ENCODE measurements around the gene SPPL3. TPM values are rescaled to one million over a fixed set of nuclear protein-coding genes. Genes with fewer than 3 reads are reported as not detected.
"Not testable (repeated sequence)": the region's sequence is repeated elsewhere in the genome, so short reads cannot be mapped to it uniquely, and the experiment has no call there.

The SPPL3 gene
- total and polyA plus RNA-seq, 9 donors, result 10.2 to 68.2 (median 54.0) TPM

- Histone ChIP-seq H3K9me3 (replicated peaks; ENCODE audit: control insufficient read depth, low read depth, low read length) (no peaks in the 10 kb centered on the region), H3K4me3 (ENCODE audit: low read length) (no peak overlapping the region), H3K36me3 (ENCODE audit: control insufficient read depth, insufficient read depth, low read length) (no peaks in the 10 kb centered on the region), H3K4me1 (ENCODE audit: control insufficient read depth, insufficient read depth, low read length) (no peaks in the 10 kb centered on the region), H3K27ac (ENCODE audit: low read length) (no peak overlapping the region), H3K27me3 (ENCODE audit: control insufficient read depth, insufficient read depth, low read length) (no peaks in the 10 kb centered on the region)
- 87% methylated on average over 2 of the region's 4 CpGs for WGBS (ENCODE audit: insufficient coverage)
- no peak for DNase-seq
Measured at GRCh38 chr12:120847392-120847791, 56.8 kb downstream of the SPPL3 start.

DNA sequence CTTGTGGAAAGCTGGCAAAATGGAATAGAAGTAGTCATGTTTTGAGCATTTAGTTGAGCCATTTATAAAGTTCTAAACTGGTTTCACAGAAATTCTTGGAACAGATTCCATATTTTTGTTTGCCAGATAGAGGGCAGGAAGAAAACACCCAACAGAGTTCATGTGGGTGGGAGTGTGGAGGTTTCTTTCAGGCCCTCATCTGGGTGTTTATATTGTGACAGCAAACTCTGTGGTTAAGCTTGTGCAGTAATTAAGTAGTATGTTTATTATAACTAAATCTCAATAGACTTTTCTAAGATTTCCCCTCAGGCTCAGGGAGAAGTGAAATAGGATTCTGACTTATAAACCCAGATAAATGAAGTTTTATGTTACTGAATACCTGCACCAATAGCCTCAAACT lies 57.4 kb downstream of the SPPL3 start:
- Histone ChIP-seq H3K27me3 (ENCODE audit: control insufficient read depth, insufficient read depth, low read length) (no peaks in the 10 kb centered on the region), H3K4me3 (ENCODE audit: low read length) (no peak overlapping the region), H3K9me3 (replicated peaks; ENCODE audit: control insufficient read depth, low read depth, low read length) (no peaks in the 10 kb centered on the region), H3K4me1 (ENCODE audit: control insufficient read depth, insufficient read depth, low read length) (no peaks in the 10 kb centered on the region), H3K36me3 (ENCODE audit: control insufficient read depth, insufficient read depth, low read length) (no peaks in the 10 kb centered on the region), H3K27ac (ENCODE audit: low read length) (no peak overlapping the region)
- DNase-seq, result peak; percentile 37

GRCh38 chr12:120845696-120846095 lies 58.5 kb downstream of the SPPL3 start:
- H3K27me3 ChIP-seq (ENCODE audit: control insufficient read depth, insufficient read depth, low read length), result no peaks in the 10 kb centered on the region
- no peaks in the 10 kb centered on the region for H3K4me1 ChIP-seq (ENCODE audit: control insufficient read depth, insufficient read depth, low read length)
- H3K9me3 ChIP-seq (replicated peaks; ENCODE audit: control insufficient read depth, low read depth, low read length), result no peaks in the 10 kb centered on the region
- WGBS (ENCODE audit: insufficient coverage), result 100% methylated on average over 6 of the region's 7 CpGs
- DNase-seq, result no peak
- H3K27ac ChIP-seq (ENCODE audit: low read length), result no peak overlapping the region
- H3K36me3 ChIP-seq (ENCODE audit: control insufficient read depth, insufficient read depth, low read length), result no peaks in the 10 kb centered on the region
- H3K4me3 ChIP-seq (ENCODE audit: low read length), result no peak overlapping the region

DNA sequence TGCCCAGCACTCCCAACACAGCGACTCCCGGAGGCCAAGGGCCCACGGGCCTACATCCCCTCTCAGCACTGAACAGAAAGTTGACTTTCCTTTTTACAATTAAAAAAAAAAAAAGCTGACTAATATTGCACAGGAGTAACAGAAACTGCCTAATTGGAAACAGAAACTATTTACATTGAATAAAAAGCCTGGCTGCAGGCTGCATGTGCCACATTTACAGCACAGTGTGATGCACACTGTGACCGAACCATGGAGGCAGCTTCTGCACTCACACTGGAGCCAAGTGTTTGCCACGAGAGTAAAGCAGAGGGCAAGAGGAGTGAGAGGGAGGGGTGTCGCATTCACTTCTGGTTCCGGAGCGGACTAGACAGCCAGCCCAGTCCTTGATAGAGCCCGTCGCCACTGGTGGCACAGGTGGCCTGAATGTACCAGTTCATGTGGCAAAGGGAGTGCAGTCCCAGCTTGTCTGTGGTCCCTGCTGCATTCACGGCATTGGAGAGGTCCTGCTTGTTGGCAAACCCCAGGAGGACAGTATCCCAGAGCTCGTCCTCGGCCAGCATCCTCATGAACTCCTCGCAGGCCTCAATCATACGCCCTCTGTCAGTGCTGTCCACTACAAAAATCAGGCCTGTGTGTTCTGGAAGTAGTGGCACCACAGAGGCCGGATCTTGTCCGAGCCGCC lies 59.2 kb downstream of the SPPL3 start:
- no peak for DNase-seq
- no peak overlapping the region for H3K4me3 ChIP-seq (ENCODE audit: low read length)
- no peak overlapping the region for H3K27ac ChIP-seq (ENCODE audit: low read length)
- WGBS (ENCODE audit: insufficient coverage), result 87% methylated on average over 12 of the region's 18 CpGs
- no peaks in the 10 kb centered on the region for H3K9me3 ChIP-seq (replicated peaks; ENCODE audit: control insufficient read depth, low read depth, low read length)
- no peaks in the 10 kb centered on the region for H3K36me3 ChIP-seq (ENCODE audit: control insufficient read depth, insufficient read depth, low read length)
- H3K4me1 ChIP-seq (ENCODE audit: control insufficient read depth, insufficient read depth, low read length), result no peaks in the 10 kb centered on the region
- no peaks in the 10 kb centered on the region for H3K27me3 ChIP-seq (ENCODE audit: control insufficient read depth, insufficient read depth, low read length)

GRCh38 chr12:120844297-120844696 lies 59.9 kb downstream of the SPPL3 start:
- DNase-seq, result no peak
- no peak overlapping the region for H3K27ac ChIP-seq (ENCODE audit: low read length)
- H3K9me3 ChIP-seq (replicated peaks; ENCODE audit: control insufficient read depth, low read depth, low read length), result no peaks in the 10 kb centered on the region
- WGBS (ENCODE audit: insufficient coverage), result 75% methylated on average over 4 of the region's 5 CpGs
- no peaks in the 10 kb centered on the region for H3K4me1 ChIP-seq (ENCODE audit: control insufficient read depth, insufficient read depth, low read length)
- no peak overlapping the region for H3K4me3 ChIP-seq (ENCODE audit: low read length)
- no peaks in the 10 kb centered on the region for H3K27me3 ChIP-seq (ENCODE audit: control insufficient read depth, insufficient read depth, low read length)
- H3K36me3 ChIP-seq (ENCODE audit: control insufficient read depth, insufficient read depth, low read length), result no peaks in the 10 kb centered on the region

DNA sequence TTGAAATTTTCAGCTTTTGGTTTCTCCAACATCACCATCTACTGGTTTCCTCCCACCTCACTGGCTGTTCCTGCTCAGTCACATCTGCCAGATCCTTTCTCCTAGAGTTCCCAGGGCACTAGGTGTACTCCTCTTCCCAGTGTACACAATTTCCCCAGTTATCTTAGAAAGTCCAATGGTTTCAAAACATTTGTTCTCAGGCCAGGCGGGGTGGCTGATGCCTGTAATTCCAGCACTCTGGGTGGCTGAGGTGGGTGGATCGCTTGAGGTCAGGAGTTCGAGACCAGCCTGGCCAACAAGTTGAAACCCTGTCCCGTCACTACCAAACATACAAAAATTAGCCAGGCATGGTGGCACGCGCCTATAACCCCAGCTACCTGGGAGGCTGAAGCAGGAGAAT lies 60.7 kb downstream of the SPPL3 start:
- Histone ChIP-seq H3K4me3 (ENCODE audit: low read length) (no peak overlapping the region), H3K4me1 (ENCODE audit: control insufficient read depth, insufficient read depth, low read length) (no peaks in the 10 kb centered on the region), H3K27me3 (ENCODE audit: control insufficient read depth, insufficient read depth, low read length) (no peaks in the 10 kb centered on the region), H3K36me3 (ENCODE audit: control insufficient read depth, insufficient read depth, low read length) (no peaks in the 10 kb centered on the region), H3K27ac (ENCODE audit: low read length) (no peak overlapping the region), H3K9me3 (replicated peaks; ENCODE audit: control insufficient read depth, low read depth, low read length) (no peaks in the 10 kb centered on the region)
- 100% methylated on average over 2 of the region's 6 CpGs for WGBS (ENCODE audit: insufficient coverage)
- DNase-seq, result no peak

DNA sequence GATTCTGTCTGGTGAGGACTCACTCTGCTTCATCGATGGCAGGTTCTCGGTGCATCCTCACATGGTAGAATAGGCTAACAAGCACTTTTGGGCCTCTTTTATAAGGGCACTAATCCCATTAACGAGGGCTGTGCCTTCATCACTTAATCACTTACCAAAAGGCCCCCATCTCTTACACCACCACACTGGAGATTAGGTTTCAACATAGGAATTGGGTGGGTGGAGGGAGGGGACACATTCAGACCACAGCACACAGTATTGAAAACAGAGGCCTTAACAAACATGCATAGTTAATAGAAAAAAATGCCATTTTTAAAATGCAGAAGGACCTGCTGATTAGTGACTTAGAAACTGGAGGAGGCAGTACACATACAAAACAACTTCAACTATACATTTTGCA lies 61.6 kb downstream of the SPPL3 start:
- Histone ChIP-seq H3K4me3 (ENCODE audit: low read length) (no peak overlapping the region), H3K27ac (ENCODE audit: low read length) (no peak overlapping the region), H3K4me1 (ENCODE audit: control insufficient read depth, insufficient read depth, low read length) (no peaks in the 10 kb centered on the region), H3K27me3 (ENCODE audit: control insufficient read depth, insufficient read depth, low read length) (no peaks in the 10 kb centered on the region), H3K9me3 (replicated peaks; ENCODE audit: control insufficient read depth, low read depth, low read length) (no peaks in the 10 kb centered on the region), H3K36me3 (ENCODE audit: control insufficient read depth, insufficient read depth, low read length) (no peaks in the 10 kb centered on the region)
- 80% methylated on average over 1 of the region's 3 CpGs for WGBS (ENCODE audit: insufficient coverage)
- no peak for DNase-seq

- no peak for DNase-seq
- H3K27me3 ChIP-seq (ENCODE audit: control insufficient read depth, insufficient read depth, low read length), result no peaks in the 10 kb centered on the region
- H3K36me3 ChIP-seq (ENCODE audit: control insufficient read depth, insufficient read depth, low read length), result no peaks in the 10 kb centered on the region
- H3K4me1 ChIP-seq (ENCODE audit: control insufficient read depth, insufficient read depth, low read length), result peaks cover under 1% of the 10 kb centered on the region
- H3K27ac ChIP-seq (ENCODE audit: low read length), result no peak overlapping the region
- WGBS (ENCODE audit: insufficient coverage), result no CpG with 5 or more reads among the region's 3 CpGs
- H3K4me3 ChIP-seq (ENCODE audit: low read length), result no peak overlapping the region
- no peaks in the 10 kb centered on the region for H3K9me3 ChIP-seq (replicated peaks; ENCODE audit: control insufficient read depth, low read depth, low read length)
Measured at GRCh38 chr12:120841525-120841924, 62.6 kb downstream of the SPPL3 start.

DNA sequence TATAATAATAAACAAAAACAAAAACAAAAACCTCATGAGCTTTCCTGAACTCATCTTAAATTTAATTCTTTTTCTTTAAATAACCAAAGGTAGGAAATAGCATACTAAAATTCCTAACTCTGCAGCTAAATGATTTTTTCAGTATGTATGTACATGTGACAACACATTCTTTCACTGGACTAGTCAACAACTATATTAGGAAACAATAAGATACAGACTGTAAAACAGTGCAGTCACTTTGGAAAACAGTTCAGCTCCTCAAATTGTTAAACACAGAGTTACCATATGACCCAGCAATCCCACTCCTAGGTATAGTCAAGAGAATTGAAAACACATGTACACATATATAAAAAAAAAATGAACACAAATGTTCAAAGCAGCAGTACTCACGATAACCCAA lies 64.7 kb downstream of the SPPL3 start:
- H3K4me1 ChIP-seq (ENCODE audit: control insufficient read depth, insufficient read depth, low read length), result peaks cover 7% of the 10 kb centered on the region
- DNase-seq, result no peak
- WGBS (ENCODE audit: insufficient coverage), result no CpG with 5 or more reads among the region's 1 CpG
- no peaks in the 10 kb centered on the region for H3K9me3 ChIP-seq (replicated peaks; ENCODE audit: control insufficient read depth, low read depth, low read length)
- H3K36me3 ChIP-seq (ENCODE audit: control insufficient read depth, insufficient read depth, low read length), result no peaks in the 10 kb centered on the region
- H3K27me3 ChIP-seq (ENCODE audit: control insufficient read depth, insufficient read depth, low read length), result no peaks in the 10 kb centered on the region
- no peak overlapping the region for H3K4me3 ChIP-seq (ENCODE audit: low read length)
- no peak overlapping the region for H3K27ac ChIP-seq (ENCODE audit: low read length)

- no CpG with 5 or more reads among the region's 4 CpGs for WGBS (ENCODE audit: insufficient coverage)
- not testable (repeated sequence) for DNase-seq; H3K4me1 ChIP-seq (ENCODE audit: control insufficient read depth, insufficient read depth, low read length); H3K27me3 ChIP-seq (ENCODE audit: control insufficient read depth, insufficient read depth, low read length); H3K36me3 ChIP-seq (ENCODE audit: control insufficient read depth, insufficient read depth, low read length); H3K9me3 ChIP-seq (replicated peaks; ENCODE audit: control insufficient read depth, low read depth, low read length); H3K4me3 ChIP-seq (ENCODE audit: low read length); H3K27ac ChIP-seq (ENCODE audit: low read length)
Measured at GRCh38 chr12:120838629-120839383, 65.4 kb downstream of the SPPL3 start.

Measured in muscle of leg (tissue), 11 donors.